Keratinocyte (primary cell): Measurements from ENCODE around the gene JAG2. TPM values are rescaled to one million over a fixed set of nuclear protein-coding genes. Genes with fewer than 3 reads are reported as not detected.

Source experiments
- DNase-seq: peaks from one replicate; pipeline ENCODE4 v3.0.0-alpha.2; 2011; ENCODE audit warnings: low read depth, missing footprints, low spot score
- FAIRE-seq: peaks from 2 replicates; lab custom pipeline; 2011; peaks lifted over from hg19 to GRCh38; lab: Jason Lieb, UNC
- H2AFZ ChIP-seq: 2 replicates; pipeline ENCODE4 v1.6.0; 2012; ENCODE audit warnings: low read length, control low read depth, inconsistent platforms; ENCODE audit not compliant: control insufficient read depth
- H3K27ac ChIP-seq: 2 replicates; pipeline ENCODE4 v1.5.1; 2011; ENCODE audit warnings: low read length; ENCODE audit not compliant: control insufficient read depth, insufficient read depth
- H3K27me3 ChIP-seq: 3 replicates; pipeline ENCODE4 v1.6.0; 2011; ENCODE audit warnings: low read length; ENCODE audit not compliant: control insufficient read depth, insufficient read depth; ENCODE audit errors: extremely low read depth
- H3K36me3 ChIP-seq, 2 experiments: 2 replicates in 1 of 2; 3 replicates in 1 of 2; pipeline ENCODE4 v1.5.1; 2011; ENCODE audit warnings: low read length in 2 of 2, mild to moderate bottlenecking in 1 of 2; ENCODE audit not compliant: control insufficient read depth in 2 of 2, insufficient read depth in 2 of 2; ENCODE audit errors: extremely low read depth in 1 of 2
- H3K4me1 ChIP-seq: 3 replicates; pipeline ENCODE4 v1.5.1; 2011; ENCODE audit warnings: low read length; ENCODE audit not compliant: control insufficient read depth, insufficient read depth; ENCODE audit errors: extremely low read depth
- H3K4me2 ChIP-seq: 3 replicates; pipeline ENCODE4 v1.6.0; 2011; ENCODE audit warnings: low read depth, low read length; ENCODE audit not compliant: control insufficient read depth, insufficient read depth; ENCODE audit errors: extremely low read depth
- H3K4me3 ChIP-seq, 3 experiments: fragments of 200-600 bp in 1 of 3; sonication (generic) in 1 of 3; 2 replicates in 2 of 3; 3 replicates in 1 of 3; pipeline ENCODE4 v1.5.1; 2011 to 2016; ENCODE audit warnings: low read length in 3 of 3, mild to moderate bottlenecking in 3 of 3, control low read depth in 2 of 3, inconsistent platforms in 1 of 3, low read depth in 1 of 3, mixed read lengths in 1 of 3, mixed run types in 1 of 3, moderate library complexity in 1 of 3; ENCODE audit not compliant: control insufficient read depth in 2 of 3, insufficient read depth in 2 of 3; ENCODE audit errors: extremely low read depth in 1 of 3
- H3K79me2 ChIP-seq: 2 replicates; pipeline ENCODE4 v1.6.0; 2012; ENCODE audit warnings: low read length; ENCODE audit not compliant: control insufficient read depth, insufficient read depth
- H3K9ac ChIP-seq: 3 replicates; pipeline ENCODE4 v1.6.0; 2011; ENCODE audit warnings: low read length; ENCODE audit not compliant: control insufficient read depth, insufficient read depth; ENCODE audit errors: extremely low read depth
- H3K9me1 ChIP-seq: 3 replicates; pipeline ENCODE4 v1.6.0; 2011; ENCODE audit warnings: low read length; ENCODE audit not compliant: control insufficient read depth, insufficient read depth; ENCODE audit errors: extremely low read depth
- H3K9me3 ChIP-seq: 2 replicates; pipeline ENCODE4 v1.5.1; 2012; ENCODE audit warnings: low read depth, low read length; ENCODE audit not compliant: control insufficient read depth
- H4K20me1 ChIP-seq: 3 replicates; pipeline ENCODE4 v1.6.0; 2011; ENCODE audit warnings: low read length; ENCODE audit not compliant: control insufficient read depth, insufficient read depth; ENCODE audit errors: extremely low read depth
- EZH2 ChIP-seq: IDR thresholded peaks from one replicate; pipeline ENCODE4 v1.6.1; 2012; ENCODE audit warnings: inconsistent platforms, mild to moderate bottlenecking, low read length, moderate library complexity
- dilution Hi-C: fragments of 300-500 bp; cut with MboI; formaldehyde crosslinking; loops from one replicate; pipeline ENCODE4 v1.7.0; 2020; ENCODE audit warnings: low sequenced_read_pairs; ENCODE audit not compliant: extremely low pct_ligation_motif_present
- polyA plus RNA-seq, 5 experiments: library from polyadenylated mRNA; depleted of rRNA in 3 of 5; stranded (reverse) in 3 of 5; stranded (forward) in 1 of 5; unstranded in 1 of 5; fragments of >200 nt; gene quantifications; 1 replicate in 1 of 5; 2 replicates in 3 of 5; 3 replicates in 1 of 5; pipeline versions ENCODE4 v1.2.1 to v1.2.3, GENCODE V29; 2011 to 2012; ENCODE audit warnings: missing spikeins in 2 of 5, low read depth in 1 of 5, low replicate concordance in 1 of 5
- TF ChIP-seq, protein P1 (sequence below), 3 experiments: IDR thresholded peaks in 1 of 3; conservative IDR thresholded peaks in 1 of 3; optimal IDR thresholded peaks in 1 of 3; 2 replicates in 2 of 3; 3 replicates in 1 of 3; pipeline versions ENCODE3 to v1.5.1; 2011; ENCODE audit warnings: low read length in 3 of 3, mild to moderate bottlenecking in 3 of 3, moderate library complexity in 2 of 3, control low read depth in 1 of 3, inconsistent platforms in 1 of 3; ENCODE audit not compliant: insufficient read depth in 2 of 3; ENCODE audit errors: extremely low read depth in 1 of 3

The JAG2 gene
- polyA plus RNA-seq, 1 donor (not counting 4 experiments of a cell fraction or from before 2014, with no cell fraction given), result 28.3 TPM

- dilution Hi-C loops, result no loop called here
- no peak for DNase-seq
- no peaks in the 10 kb centered on the region for H3K79me2 ChIP-seq
- H3K27me3 ChIP-seq, result no peaks in the 10 kb centered on the region
- no peak overlapping the region for H2AFZ ChIP-seq
- no peak overlapping the region for H3K4me2 ChIP-seq
- no peak overlapping the region for H3K27ac ChIP-seq
- H3K9me3 ChIP-seq, result peaks cover 7% of the 10 kb centered on the region
- FAIRE-seq, result no peak
- no peak for TF ChIP-seq EZH2
- no peaks in the 10 kb centered on the region for H3K9me1 ChIP-seq
- H3K36me3 ChIP-seq, result peaks cover 8 to 15% of the 10 kb centered on the region in 2 experiments
- H3K9ac ChIP-seq, result no peak overlapping the region
- no peak overlapping the region for H3K4me3 ChIP-seq
- no peaks in the 10 kb centered on the region for H4K20me1 ChIP-seq
- H3K4me1 ChIP-seq, result no peaks in the 10 kb centered on the region
These were observed 30.5 kb downstream of the JAG2 start for GRCh38 chr14:105138021-105138541.

DNA sequence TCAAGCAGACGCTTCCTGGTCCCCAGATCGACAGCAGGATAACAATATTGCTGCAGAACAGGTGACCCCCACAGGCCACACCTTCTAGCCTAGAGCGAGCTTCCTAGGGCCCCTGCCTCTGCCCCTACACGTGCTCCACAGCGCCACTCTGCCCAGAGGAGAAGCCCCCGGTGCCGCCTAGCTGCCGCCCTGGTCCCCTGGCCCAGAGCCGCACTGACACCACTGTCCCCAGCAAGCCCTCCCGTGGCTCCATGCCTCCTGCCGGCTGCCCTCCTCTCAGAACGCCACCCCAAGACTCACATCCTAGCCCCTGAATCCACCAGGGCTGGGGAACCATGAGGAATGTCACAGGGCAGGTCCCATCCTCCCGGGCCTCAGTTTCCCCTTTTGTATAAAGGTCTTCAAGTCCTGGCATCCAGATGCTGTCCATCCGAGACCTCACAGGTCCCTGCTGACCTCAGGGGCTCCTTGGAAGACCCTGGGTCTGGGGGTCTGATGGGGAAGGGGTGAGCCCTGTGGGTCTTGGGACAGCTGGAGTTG, 31.0 kb downstream of the JAG2 start:
- H3K9me3 ChIP-seq, result peaks cover 7% of the 10 kb centered on the region
- no peak for FAIRE-seq
- peaks cover 7 to 15% of the 10 kb centered on the region in 2 experiments for H3K36me3 ChIP-seq
- no peak for TF ChIP-seq EZH2
- TF ChIP-seq, protein P1, sequence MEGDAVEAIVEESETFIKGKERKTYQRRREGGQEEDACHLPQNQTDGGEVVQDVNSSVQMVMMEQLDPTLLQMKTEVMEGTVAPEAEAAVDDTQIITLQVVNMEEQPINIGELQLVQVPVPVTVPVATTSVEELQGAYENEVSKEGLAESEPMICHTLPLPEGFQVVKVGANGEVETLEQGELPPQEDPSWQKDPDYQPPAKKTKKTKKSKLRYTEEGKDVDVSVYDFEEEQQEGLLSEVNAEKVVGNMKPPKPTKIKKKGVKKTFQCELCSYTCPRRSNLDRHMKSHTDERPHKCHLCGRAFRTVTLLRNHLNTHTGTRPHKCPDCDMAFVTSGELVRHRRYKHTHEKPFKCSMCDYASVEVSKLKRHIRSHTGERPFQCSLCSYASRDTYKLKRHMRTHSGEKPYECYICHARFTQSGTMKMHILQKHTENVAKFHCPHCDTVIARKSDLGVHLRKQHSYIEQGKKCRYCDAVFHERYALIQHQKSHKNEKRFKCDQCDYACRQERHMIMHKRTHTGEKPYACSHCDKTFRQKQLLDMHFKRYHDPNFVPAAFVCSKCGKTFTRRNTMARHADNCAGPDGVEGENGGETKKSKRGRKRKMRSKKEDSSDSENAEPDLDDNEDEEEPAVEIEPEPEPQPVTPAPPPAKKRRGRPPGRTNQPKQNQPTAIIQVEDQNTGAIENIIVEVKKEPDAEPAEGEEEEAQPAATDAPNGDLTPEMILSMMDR (optimal IDR thresholded peaks at IDR 0.05 in 1 of 3, IDR thresholded peaks at IDR 0.05 in 1 of 3, conservative IDR thresholded peaks at IDR 0.05 in 1 of 3; ENCODE audit: extremely low read depth in 1 of 3, insufficient read depth in 2 of 3, low read length in 3 of 3), result no peak
- H4K20me1 ChIP-seq, result no peaks in the 10 kb centered on the region
- no peaks in the 10 kb centered on the region for H3K9me1 ChIP-seq
- no peaks in the 10 kb centered on the region for H3K79me2 ChIP-seq
- H2AFZ ChIP-seq, result no peak overlapping the region
- no peak for DNase-seq
- H3K4me3 ChIP-seq, result no peak overlapping the region
- no peaks in the 10 kb centered on the region for H3K4me1 ChIP-seq
- H3K4me2 ChIP-seq, result no peak overlapping the region
- no peaks in the 10 kb centered on the region for H3K27me3 ChIP-seq
- no peak overlapping the region for H3K9ac ChIP-seq
- dilution Hi-C loops, result no loop called here
- H3K27ac ChIP-seq, result no peak overlapping the region
